ENCODE results near the gene UBA7. TPM values are rescaled to one million over a fixed set of nuclear protein-coding genes. Genes with fewer than 3 reads are reported as not detected.

The UBA7 gene
- total and polyA plus RNA-seq, 2 of the 13 experiments (the other 11 are each of a cell fraction or from before 2014, with no cell fraction given), result 9.5 to 16.5 TPM

GRCh38 chr3:49845694-49846093 is 31.9 kb upstream of the UBA7 start (continued):
- TF ChIP-seq SAP130 (CRISPR knock-in tag; IDR thresholded peaks at IDR 0.05; ENCODE audit: low read depth) (0 out of 2 replicates have a peak, but pooled peaks have one; percentile 13), GATAD2A (CRISPR knock-in tag; IDR thresholded peaks at IDR 0.05) (peak; percentile 21; the same call in 1 of the 2 replicates)

- ATAC-seq (peak; percentile 85), DNase-seq (ENCODE audit: low spot score) (peak; percentile 89), FAIRE-seq (peak; percentile 78)
- no TSS peak for BruUV-seq (replicated peaks)
- no peak overlapping the region for H2AFZ ChIP-seq (ENCODE audit: low read length)
- ChIA-PET CTCF (ENCODE audit: low intra/inter-chr PET ratio, low total read pairs) (no interaction called here), POLR2A (interaction anchor here (0.5 to 1.9 kb wide), 7 partner anchors 13 to 390 kb away, joined by 3 to 8 read pairs (median 4); partner anchors contain the start of genes INKA1, MON1A and RBM6)
- H3K4me1 ChIP-seq (ENCODE audit: insufficient read depth, low read length), result peaks cover 54% of the 10 kb centered on the region
- H4K20me1 ChIP-seq (ENCODE audit: insufficient read depth, low read length), result no peaks in the 10 kb centered on the region
- intact Hi-C loops (cut with micrococcal nuclease; ENCODE audit: unreplicated experiment) (loop anchor here (1.0 to 2.0 kb wide), 2 partner anchors 29 to 62 kb away; no protein-coding TSS in a partner anchor), in situ Hi-C loops (cut with HindIII; ENCODE audit: extremely low pct_ligation_motif_present, low pct_unique_long_range_greater_than_20kb) (loop anchor here (5.0 kb wide), 2 partner anchors 37 to 63 kb away; no protein-coding TSS in a partner anchor)
- WGBS (ENCODE audit: low lambda C conversion rate), result 55% methylated on average over 5 of the region's 5 CpGs
- H3K27me3 ChIP-seq (ENCODE audit: control insufficient read depth in 1 of 2, insufficient read depth in 2 of 2, low read length in 2 of 2), result no peaks in the 10 kb centered on the region
- no peaks in the 10 kb centered on the region for H3K9me3 ChIP-seq (ENCODE audit: low read length)
- peak overlapping the region; percentile 28; the same call in 1 of the 2 replicates for H3K4me2 ChIP-seq (ENCODE audit: low read depth, low read length)
- peak overlapping the region; percentile 75 for H3K27ac ChIP-seq (ENCODE audit: extremely low read length, insufficient read depth, low read length)
- no peaks in the 10 kb centered on the region for H3K79me2 ChIP-seq (ENCODE audit: insufficient read depth, low read length)
- no peak overlapping the region for H3K4me3 ChIP-seq (replicated peaks in 1 of 3; ENCODE audit: insufficient read depth in 1 of 3, low read depth in 2 of 3, low read length in 3 of 3)
- H3K36me3 ChIP-seq (replicated peaks in 1 of 2; ENCODE audit: control insufficient read depth in 1 of 2, insufficient read depth in 2 of 2, low read length in 2 of 2), result peaks cover 2 to 21% of the 10 kb centered on the region in 2 experiments; a peak in 2 of 5 replicates
- H3K9ac ChIP-seq (ENCODE audit: insufficient read depth, low read depth, low read length), result peak overlapping the region; percentile 49; the same call in 1 of the 2 replicates
- TF ChIP-seq ZNF7 (CRISPR knock-in tag; IDR thresholded peaks at IDR 0.05) (0 out of 2 replicates have a peak, but pooled peaks have one; percentile 12), ZBTB44 (CRISPR knock-in tag; IDR thresholded peaks at IDR 0.05) (0 out of 2 replicates have a peak, but pooled peaks have one; percentile 34), TFAP4 (IDR thresholded peaks at IDR 0.05; ENCODE audit: borderline replicate concordance, low read depth) (no peak; the same call in 1 of the 2 replicates), RBM39 (IDR thresholded peaks at IDR 0.05; ENCODE audit: low read depth, low read length, poor library complexity, severe bottlenecking) (no peak), TOPORS (CRISPR knock-in tag; IDR thresholded peaks at IDR 0.05) (peak; percentile 43; the same call in 1 of the 2 replicates), ZBTB1 (CRISPR knock-in tag; IDR thresholded peaks at IDR 0.05; ENCODE audit: borderline replicate concordance) (no peak), RAD21 (CRISPR knock-in tag; IDR thresholded peaks at IDR 0.05) (no peak), ZSCAN5A (CRISPR knock-in tag; IDR thresholded peaks at IDR 0.05; ENCODE audit: borderline replicate concordance) (no peak), NFKBIZ (CRISPR knock-in tag; IDR thresholded peaks at IDR 0.05) (no peak), IKZF5 (CRISPR knock-in tag; IDR thresholded peaks at IDR 0.05) (0 out of 2 replicates have a peak, but pooled peaks have one; percentile 55), XBP1 (CRISPR knock-in tag; IDR thresholded peaks at IDR 0.05) (no peak), SALL1 (CRISPR knock-in tag; IDR thresholded peaks at IDR 0.05) (peak; percentile 39; the same call in 1 of the 2 replicates), KAT8 (CRISPR knock-in tag; IDR thresholded peaks at IDR 0.05) (peak; percentile 66; the same call in 1 of the 2 replicates)
These were observed 30.9 kb upstream of the UBA7 start for GRCh38 chr3:49844464-49845183.

Measured in HepG2 (cell line).